Heart right ventricle (tissue), 16 donors: Measurements from ENCODE around the gene ACVR1C. TPM values are rescaled to one million over a fixed set of nuclear protein-coding genes. Genes with fewer than 3 reads are reported as not detected.

Source experiments
- ATAC-seq, 8 donors: fragments of 200-7000 bp; cut with Tn5 transposase; one replicate each; pipeline ENCODE4 v1.9.1; 2020; ENCODE audit warnings: mild to moderate bottlenecking in 8 of 8, moderate library complexity in 8 of 8, moderate number of reproducible peaks in 1 of 8
- DNase-seq, 2 donors: peaks; one replicate each; pipeline ENCODE4 v3.0.0-alpha.2; 2020
- H3K27ac ChIP-seq, 10 donors: fragments of 200-600 bp; sonication (generic) in 2 of 10; one replicate each; pipeline versions ENCODE4 v1.5.0 to v1.8.0; 2020 to 2022; ENCODE audit warnings: mild to moderate bottlenecking in 3 of 10
- H3K27me3 ChIP-seq, 7 donors: fragments of 200-600 bp; one replicate each; pipeline ENCODE4 v1.8.0; 2021 to 2022; ENCODE audit warnings: mild to moderate bottlenecking in 2 of 7
- H3K36me3 ChIP-seq, 9 donors: fragments of 200-600 bp; sonication (generic) in 1 of 9; one replicate each; pipeline versions ENCODE4 v1.5.0 to v1.8.0; 2020 to 2022; ENCODE audit warnings: mild to moderate bottlenecking in 2 of 9
- H3K4me1 ChIP-seq, 9 donors: fragments of 200-600 bp; sonication (generic) in 1 of 9; one replicate each; pipeline versions ENCODE4 v1.5.0 to v1.8.0; 2020 to 2022; ENCODE audit warnings: mild to moderate bottlenecking in 4 of 9
- H3K4me3 ChIP-seq, 10 donors: fragments of 200-600 bp; sonication (generic) in 2 of 10; one replicate each; pipeline versions ENCODE4 v1.5.0 to v1.8.0; 2020 to 2022; ENCODE audit warnings: mild to moderate bottlenecking in 7 of 10, moderate library complexity in 2 of 10
- H3K9me3 ChIP-seq, 11 donors: fragments of 200-600 bp in 10 of 11; sonication (generic) in 2 of 11; one replicate each; pipeline versions ENCODE4 v1.5.0 to v1.8.0; 2013 to 2022; ENCODE audit warnings: mild to moderate bottlenecking in 2 of 11, control low read depth in 1 of 11, moderate library complexity in 1 of 11
- WGBS, 2 donors: extraction: QIAGEN DNeasy Blood & Tissue Kit; methylation state at CpG; one replicate each; pipeline ENCODE4 v1.1.7; 2013; ENCODE audit warnings: inconsistent platforms in 1 of 2; 5-methylcytosine and 5-hydroxymethylcytosine counted together
- intact Hi-C, 10 donors: fragments of 100-400 bp; cut with DNase I; formaldehyde crosslinking; loops; one replicate each; pipeline versions ENCODE4 v1.11.1 to v1.14.2; 2022
- polyA plus RNA-seq, 2 donors: library from polyadenylated mRNA; stranded (reverse); fragments of 200-250 nt; gene quantifications; one replicate each; pipeline ENCODE4 v1.2.3, GENCODE V29; 2013
- total RNA-seq, 10 donors: library from RNA; stranded (reverse); fragmentation: NEBNext Ultra II Directional in 3 of 10; extraction: Animal tissue kit (Norgen Biotek cat#: 25700) in 3 of 10; gene quantifications; one replicate each; pipeline versions ENCODE4 v1.2.1 to v1.2.4, GENCODE V29; 2021 to 2023
- TF ChIP-seq, protein P1 (sequence below), 9 donors: fragments of 200-600 bp; sonication (generic) in 2 of 9; IDR thresholded peaks; one replicate each; pipeline versions ENCODE4 v1.5.0 to v1.8.0; 2021 to 2022; ENCODE audit warnings: antibody characterized with exemption in 9 of 9, mild to moderate bottlenecking in 5 of 9, moderate library complexity in 1 of 9
- donor health status: Arrhythmogenic right ventricular cardiomyopathy.
- donor health status: ischemic (EF 13 %, LVEDD 7.1; RV severe dilation, severe dysfunction).
- donor health status: healthy with polysubstance abuse.
- donor health status: DM: no; HTN: yes; CAD: no.
- donor health status: DM: no; HTN: no; CAD: no.
- donor health status: ischemic (EF 25% LVEDD 6.9; RV normal size, moderate dysfunction).
- donor health status: ischemic (EF 25% LVEDD 5.7; RV mildly dilated, moderate dysfunction).
- donor health status: healthy.
- donor health status: DM: yes; HTN: yes; CAD: no.
- donor health status: Ischemic cardiomyopathy.
- donor health status: ischemic (EF 35%, LVEDD 5.7; RV mildly dilated, moderate dysfunction).
- donor health status: nonischemic (EF 11% LVEDD 7.7; RV severe dilation, severe dysfunction).
- donor health status: DM: yes; HTN: yes; CAD: no.
- donor health status: PGD.
- donor health status: ischemic (EF 29% LVEDD 5.4; RV normal size, mild dysfunction).
- donor health status: nonischemic (EF 23%, LVEDD 6.1; RV moderate dilation, normal function).

Gene ACVR1C
- total and polyA plus RNA-seq, 12 donors: 0.07 to 2.4 (median 0.30) TPM

DNA sequence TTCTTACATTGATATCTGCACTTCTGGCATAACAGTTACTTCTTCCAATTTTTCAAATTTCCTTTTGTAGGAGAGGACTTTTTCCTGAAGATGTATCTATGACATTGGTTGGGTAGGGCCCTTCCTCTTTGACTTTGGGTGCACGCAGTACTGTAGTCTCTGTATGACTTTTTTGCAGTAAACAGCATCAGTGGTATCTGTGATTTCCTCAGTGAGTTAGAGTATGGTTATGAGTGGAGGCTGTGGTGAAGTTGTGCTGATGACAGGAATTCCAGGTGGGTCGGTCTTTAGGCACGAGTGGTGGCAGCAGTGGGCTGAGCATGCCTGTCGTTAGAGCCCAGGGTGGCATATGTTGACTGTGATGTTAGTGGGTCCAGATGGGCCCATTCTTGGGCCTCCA lies 17.6 kb downstream of the ACVR1C start:
- Histone ChIP-seq H3K4me1 (no peaks in the 10 kb centered on the region), H3K9me3 (peaks cover 0 to 23% (median 7%) of the 10 kb centered on the region in 11 donors), H3K27ac (no peak overlapping the region), H3K36me3 (no peaks in the 10 kb centered on the region), H3K27me3 (no peaks in the 10 kb centered on the region), H3K4me3 (no peak overlapping the region)
- no peak for DNase-seq
- intact Hi-C loops: no loop called here
- no peak for ATAC-seq
- TF ChIP-seq, protein P1, sequence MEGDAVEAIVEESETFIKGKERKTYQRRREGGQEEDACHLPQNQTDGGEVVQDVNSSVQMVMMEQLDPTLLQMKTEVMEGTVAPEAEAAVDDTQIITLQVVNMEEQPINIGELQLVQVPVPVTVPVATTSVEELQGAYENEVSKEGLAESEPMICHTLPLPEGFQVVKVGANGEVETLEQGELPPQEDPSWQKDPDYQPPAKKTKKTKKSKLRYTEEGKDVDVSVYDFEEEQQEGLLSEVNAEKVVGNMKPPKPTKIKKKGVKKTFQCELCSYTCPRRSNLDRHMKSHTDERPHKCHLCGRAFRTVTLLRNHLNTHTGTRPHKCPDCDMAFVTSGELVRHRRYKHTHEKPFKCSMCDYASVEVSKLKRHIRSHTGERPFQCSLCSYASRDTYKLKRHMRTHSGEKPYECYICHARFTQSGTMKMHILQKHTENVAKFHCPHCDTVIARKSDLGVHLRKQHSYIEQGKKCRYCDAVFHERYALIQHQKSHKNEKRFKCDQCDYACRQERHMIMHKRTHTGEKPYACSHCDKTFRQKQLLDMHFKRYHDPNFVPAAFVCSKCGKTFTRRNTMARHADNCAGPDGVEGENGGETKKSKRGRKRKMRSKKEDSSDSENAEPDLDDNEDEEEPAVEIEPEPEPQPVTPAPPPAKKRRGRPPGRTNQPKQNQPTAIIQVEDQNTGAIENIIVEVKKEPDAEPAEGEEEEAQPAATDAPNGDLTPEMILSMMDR (IDR thresholded peaks at IDR 0.05): no peak
- 95 to 98% methylated on average over 4 of the region's 4 CpGs for whole genome bisulfite sequencing, 2 donors

DNA sequence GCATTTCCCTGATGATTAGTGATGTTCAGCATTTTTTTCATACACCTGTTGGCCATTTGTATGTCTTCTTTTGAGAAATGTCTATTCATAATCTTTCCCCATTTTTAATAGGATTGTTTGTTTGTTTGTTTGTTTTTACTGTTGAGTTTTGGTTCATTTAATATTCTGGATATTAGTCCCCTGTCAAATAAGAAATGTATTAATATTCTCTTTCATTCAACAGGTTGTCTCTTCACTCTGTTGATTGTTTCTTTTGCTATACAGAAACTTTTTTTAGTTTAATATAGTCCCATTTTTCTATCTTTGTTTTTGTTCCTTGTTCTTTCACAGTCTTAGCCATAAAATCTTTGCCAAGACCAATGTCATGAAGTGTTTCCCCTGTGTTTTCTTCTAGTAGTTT lies 22.1 kb downstream of the ACVR1C start:
- Histone ChIP-seq H3K9me3 (peaks cover 0 to 22% (median 7%) of the 10 kb centered on the region in 11 donors), H3K27me3 (no peaks in the 10 kb centered on the region), H3K4me3 (no peak overlapping the region), H3K4me1 (no peaks in the 10 kb centered on the region), H3K27ac (no peak overlapping the region), H3K36me3 (no peaks in the 10 kb centered on the region)
- intact Hi-C loops: no loop called here
- DNase-seq: no peak
- TF ChIP-seq, protein P1 (IDR thresholded peaks at IDR 0.05): no peak
- no peak for ATAC-seq

DNA sequence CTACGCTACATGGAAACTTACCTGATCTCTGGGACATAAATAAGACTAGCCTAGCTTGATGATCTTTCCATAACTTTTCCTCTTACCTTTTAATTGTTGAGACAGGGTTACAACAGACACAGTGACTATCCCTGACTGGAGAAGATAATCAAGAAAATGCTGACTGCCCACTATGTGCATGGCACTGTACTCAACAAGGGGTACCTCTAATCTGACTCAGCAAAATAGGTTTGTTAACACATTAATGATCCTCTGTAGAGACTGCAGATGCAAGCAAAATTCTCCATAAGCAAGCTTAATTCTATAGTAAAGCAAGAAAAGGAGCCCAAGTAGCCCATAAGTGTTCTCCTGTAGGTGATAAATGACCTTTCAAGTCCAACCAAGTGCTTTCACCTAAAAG lies 25.5 kb downstream of the ACVR1C start:
- no peak for ATAC-seq
- H3K27ac ChIP-seq: no peak overlapping the region
- peaks cover 0 to 4% (median 0%) of the 10 kb centered on the region in 11 donors for H3K9me3 ChIP-seq
- TF ChIP-seq, protein P1 (IDR thresholded peaks at IDR 0.05): no peak
- H3K27me3 ChIP-seq: peaks cover 0 to 7% (median 0%) of the 10 kb centered on the region in 7 donors
- WGBS, 2 donors: 90 to 97% methylated on average over 1 of the region's 1 CpG
- intact Hi-C loops: no loop called here
- no peaks in the 10 kb centered on the region for H3K36me3 ChIP-seq
- no peak overlapping the region for H3K4me3 ChIP-seq
- no peak for DNase-seq
- no peaks in the 10 kb centered on the region for H3K4me1 ChIP-seq

DNA sequence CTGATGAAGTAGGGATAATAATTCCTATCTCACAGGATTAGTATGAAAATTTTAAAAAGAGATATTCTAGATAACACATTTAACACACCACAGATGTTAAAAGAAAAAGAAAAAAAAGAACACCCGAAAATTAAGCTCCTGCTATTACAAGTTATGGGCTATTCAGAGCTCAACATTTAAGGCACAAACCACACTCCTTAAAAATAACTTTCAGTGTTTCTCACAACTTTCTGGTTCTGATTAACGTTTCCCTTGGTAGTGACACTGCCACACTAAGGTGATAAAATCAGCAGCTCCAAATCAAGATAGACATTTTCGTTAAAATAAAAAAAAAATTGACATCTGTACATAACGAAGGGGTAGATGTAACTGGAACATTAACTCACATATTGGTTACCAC lies 26.9 kb downstream of the ACVR1C start:
- Histone ChIP-seq H3K36me3 (no peaks in the 10 kb centered on the region), H3K27me3 (peaks cover 0 to 20% (median 13%) of the 10 kb centered on the region in 7 donors)
- DNase-seq: no peak

More for the DNA sequence above, 26.9 kb downstream of the ACVR1C start:
- no peak overlapping the region for H3K4me3 ChIP-seq
- TF ChIP-seq, protein P1 (IDR thresholded peaks at IDR 0.05): no peak
- H3K9me3 ChIP-seq: peaks cover 0 to 3% (median 0%) of the 10 kb centered on the region in 11 donors
- intact Hi-C loops: no loop called here
- H3K27ac ChIP-seq: no peak overlapping the region
- 68 to 74% methylated on average over 4 of the region's 4 CpGs for WGBS, 2 donors
- peaks cover 0 to 2% (median 0%) of the 10 kb centered on the region in 9 donors for H3K4me1 ChIP-seq
- no peak for ATAC-seq
